Progenitor cell of endocrine pancreas (in vitro differentiated cells): ENCODE results near the gene FBN1. TPM values are rescaled to one million over a fixed set of nuclear protein-coding genes. Genes with fewer than 3 reads are reported as not detected.

Source experiments
- DNase-seq: peaks from one replicate; pipeline ENCODE4 v3.0.0; 2021; ENCODE audit warnings: low spot score; ENCODE audit not compliant: unreplicated experiment
- H3K27ac Mint-ChIP-seq: 2 replicates; pipeline ENCODE4 v1.8.0; 2021; ENCODE audit warnings: mild to moderate bottlenecking, moderate library complexity, mixed read lengths
- H3K27me3 Mint-ChIP-seq: 2 replicates; pipeline ENCODE4 v1.8.0; 2021; ENCODE audit warnings: mixed read lengths
- H3K36me3 Mint-ChIP-seq: 2 replicates; pipeline ENCODE4 v1.8.0; 2022; ENCODE audit warnings: mixed read lengths; ENCODE audit not compliant: insufficient read depth
- H3K4me1 Mint-ChIP-seq: 2 replicates; pipeline ENCODE4 v1.8.0; 2021; ENCODE audit warnings: low read depth, mixed read lengths
- H3K4me3 Mint-ChIP-seq: 2 replicates; pipeline ENCODE4 v1.8.0; 2021; ENCODE audit warnings: low read depth, mild to moderate bottlenecking, moderate library complexity, mixed read lengths
- H3K9me3 Mint-ChIP-seq: 2 replicates; pipeline ENCODE4 v1.8.0; 2021; ENCODE audit warnings: low read depth, mixed read lengths
- CTCF ChIP-seq: fragments of 200-600 bp; sonication (generic); IDR thresholded peaks from one replicate; pipeline ENCODE4 v1.5.0; 2021; ENCODE audit warnings: antibody characterized with exemption, mild to moderate bottlenecking; ENCODE audit not compliant: unreplicated experiment
- total RNA-seq: library from RNA; stranded (reverse); gene quantifications from 2 replicates; pipeline ENCODE4 v1.2.1, GENCODE V29; 2021

Gene FBN1
- total RNA-seq, 1 donor from 2014 or later: 3.3 TPM

GRCh38 chr15:48371550-48371949, 274.0 kb downstream of the FBN1 start:
- H3K4me3 Mint-ChIP-seq: no peak overlapping the region
- no peak overlapping the region for H3K27ac Mint-ChIP-seq
- no peak for DNase-seq
- H3K9me3 Mint-ChIP-seq: no peaks in the 10 kb centered on the region
- peaks cover 4% of the 10 kb centered on the region for H3K4me1 Mint-ChIP-seq
- no peaks in the 10 kb centered on the region for H3K36me3 Mint-ChIP-seq
- no peak for TF ChIP-seq CTCF
- peaks cover 5% of the 10 kb centered on the region for H3K27me3 Mint-ChIP-seq

GRCh38 chr15:48370460-48370859, 275.0 kb downstream of the FBN1 start:
- Mint-ChIP-seq H3K27me3 (peaks cover 5% of the 10 kb centered on the region), H3K4me3 (no peak overlapping the region), H3K27ac (no peak overlapping the region), H3K9me3 (no peaks in the 10 kb centered on the region), H3K36me3 (no peaks in the 10 kb centered on the region), H3K4me1 (peaks cover 4% of the 10 kb centered on the region)
- no peak for TF ChIP-seq CTCF
- no peak for DNase-seq

GRCh38 chr15:48367483-48367882, 278.0 kb downstream of the FBN1 start:
- Mint-ChIP-seq H3K4me3 (no peak overlapping the region), H3K9me3 (peaks cover 4% of the 10 kb centered on the region), H3K36me3 (no peaks in the 10 kb centered on the region), H3K4me1 (peaks cover 4% of the 10 kb centered on the region), H3K27me3 (no peaks in the 10 kb centered on the region), H3K27ac (no peak overlapping the region)
- no peak for TF ChIP-seq CTCF
- DNase-seq: no peak

GRCh38 chr15:48366584-48367312, 278.8 kb downstream of the FBN1 start:
- no peak for TF ChIP-seq CTCF
- H3K36me3 Mint-ChIP-seq: no peaks in the 10 kb centered on the region
- peaks cover 7% of the 10 kb centered on the region for H3K9me3 Mint-ChIP-seq
- no peak overlapping the region for H3K27ac Mint-ChIP-seq
- peaks cover 4% of the 10 kb centered on the region for H3K4me1 Mint-ChIP-seq
- H3K4me3 Mint-ChIP-seq: no peak overlapping the region
- DNase-seq: no peak
- H3K27me3 Mint-ChIP-seq: no peaks in the 10 kb centered on the region

GRCh38 chr15:48365575-48365974, 279.9 kb downstream of the FBN1 start:
- H3K4me1 Mint-ChIP-seq: peaks cover 4% of the 10 kb centered on the region
- no peaks in the 10 kb centered on the region for H3K36me3 Mint-ChIP-seq
- no peak for DNase-seq
- peaks cover 11% of the 10 kb centered on the region for H3K9me3 Mint-ChIP-seq
- H3K4me3 Mint-ChIP-seq: no peak overlapping the region
- H3K27ac Mint-ChIP-seq: no peak overlapping the region
- H3K27me3 Mint-ChIP-seq: no peaks in the 10 kb centered on the region
- no peak for TF ChIP-seq CTCF
